Right lobe of liver (tissue), 4 donors: ENCODE results near the gene CIZ1.

Source experiments
- CTCF ChIP-seq, 4 donors: fragments of 200-600 bp in 3 of 4; fragments of 450-650 bp in 1 of 4; IDR thresholded peaks; one replicate each; pipeline versions ENCODE4 v1.5.1 to v1.8.0; 2016 to 2022; ENCODE audit warnings: antibody characterized with exemption in 4 of 4, mild to moderate bottlenecking in 2 of 4
- POLR2A ChIP-seq: fragments of 450-650 bp; IDR thresholded peaks from one replicate; pipeline ENCODE4 v1.6.1; 2017; ENCODE audit warnings: antibody characterized with exemption, mild to moderate bottlenecking
- donor health status: DM: no; HTN: no; CAD: no.
- donor health status: DM: no; HTN: no; CAD: no.
- donor health status: DM: no; HTN: yes; CAD: no.

- no peak for TF ChIP-seq CTCF (IDR thresholded peaks at IDR 0.05)
- TF ChIP-seq POLR2A, result no peak
These were observed 11.4 kb downstream of the CIZ1 start for GRCh38 chr9:128180001-128180400.
